GM20000 (cell line): ENCODE results near the gene ATP6V0D1.

Experiments used
- DNase-seq: peaks from one replicate; pipeline ENCODE4 v3.0.0; 2012; ENCODE audit warnings: low spot score
- TF ChIP-seq, protein P1 (sequence below): IDR thresholded peaks from 2 replicates; pipeline ENCODE4 v1.5.1; 2012; ENCODE audit warnings: mild to moderate bottlenecking, control low read depth; ENCODE audit errors: extremely low read depth, missing control alignments

ATP6V0D1 gene

DNA sequence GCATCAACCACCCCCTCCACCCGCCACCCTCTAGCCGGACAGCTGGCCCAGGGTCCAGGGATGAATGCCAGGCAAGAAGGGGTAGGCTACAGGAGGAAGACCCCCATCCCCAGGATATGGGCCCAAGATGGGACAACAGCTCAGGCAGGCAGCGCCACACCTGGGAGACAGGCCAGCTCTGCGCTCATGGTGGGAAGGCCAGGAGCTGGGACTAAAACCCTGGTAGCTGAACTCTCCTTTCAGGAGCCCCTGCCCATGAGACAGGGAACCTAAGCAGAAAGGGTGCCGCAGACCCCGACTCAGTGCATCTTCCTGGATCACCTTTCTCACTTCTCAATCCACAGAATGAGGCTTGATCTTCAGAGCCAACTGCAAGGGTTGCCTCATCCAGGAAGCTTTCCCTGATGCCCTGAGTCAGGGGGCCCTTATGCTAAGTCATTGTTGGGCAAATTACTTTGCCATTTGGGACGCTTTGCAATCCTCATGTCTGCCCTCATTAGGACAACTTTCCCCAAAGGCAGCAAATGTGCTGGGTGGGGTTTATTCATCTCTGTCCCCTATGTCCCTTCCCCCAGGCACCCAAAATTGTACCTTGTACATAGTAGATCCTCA lies 73.7 kb downstream of the ATP6V0D1 start:
- no peak for DNase-seq
- TF ChIP-seq, protein P1, sequence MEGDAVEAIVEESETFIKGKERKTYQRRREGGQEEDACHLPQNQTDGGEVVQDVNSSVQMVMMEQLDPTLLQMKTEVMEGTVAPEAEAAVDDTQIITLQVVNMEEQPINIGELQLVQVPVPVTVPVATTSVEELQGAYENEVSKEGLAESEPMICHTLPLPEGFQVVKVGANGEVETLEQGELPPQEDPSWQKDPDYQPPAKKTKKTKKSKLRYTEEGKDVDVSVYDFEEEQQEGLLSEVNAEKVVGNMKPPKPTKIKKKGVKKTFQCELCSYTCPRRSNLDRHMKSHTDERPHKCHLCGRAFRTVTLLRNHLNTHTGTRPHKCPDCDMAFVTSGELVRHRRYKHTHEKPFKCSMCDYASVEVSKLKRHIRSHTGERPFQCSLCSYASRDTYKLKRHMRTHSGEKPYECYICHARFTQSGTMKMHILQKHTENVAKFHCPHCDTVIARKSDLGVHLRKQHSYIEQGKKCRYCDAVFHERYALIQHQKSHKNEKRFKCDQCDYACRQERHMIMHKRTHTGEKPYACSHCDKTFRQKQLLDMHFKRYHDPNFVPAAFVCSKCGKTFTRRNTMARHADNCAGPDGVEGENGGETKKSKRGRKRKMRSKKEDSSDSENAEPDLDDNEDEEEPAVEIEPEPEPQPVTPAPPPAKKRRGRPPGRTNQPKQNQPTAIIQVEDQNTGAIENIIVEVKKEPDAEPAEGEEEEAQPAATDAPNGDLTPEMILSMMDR, result no peak

DNA sequence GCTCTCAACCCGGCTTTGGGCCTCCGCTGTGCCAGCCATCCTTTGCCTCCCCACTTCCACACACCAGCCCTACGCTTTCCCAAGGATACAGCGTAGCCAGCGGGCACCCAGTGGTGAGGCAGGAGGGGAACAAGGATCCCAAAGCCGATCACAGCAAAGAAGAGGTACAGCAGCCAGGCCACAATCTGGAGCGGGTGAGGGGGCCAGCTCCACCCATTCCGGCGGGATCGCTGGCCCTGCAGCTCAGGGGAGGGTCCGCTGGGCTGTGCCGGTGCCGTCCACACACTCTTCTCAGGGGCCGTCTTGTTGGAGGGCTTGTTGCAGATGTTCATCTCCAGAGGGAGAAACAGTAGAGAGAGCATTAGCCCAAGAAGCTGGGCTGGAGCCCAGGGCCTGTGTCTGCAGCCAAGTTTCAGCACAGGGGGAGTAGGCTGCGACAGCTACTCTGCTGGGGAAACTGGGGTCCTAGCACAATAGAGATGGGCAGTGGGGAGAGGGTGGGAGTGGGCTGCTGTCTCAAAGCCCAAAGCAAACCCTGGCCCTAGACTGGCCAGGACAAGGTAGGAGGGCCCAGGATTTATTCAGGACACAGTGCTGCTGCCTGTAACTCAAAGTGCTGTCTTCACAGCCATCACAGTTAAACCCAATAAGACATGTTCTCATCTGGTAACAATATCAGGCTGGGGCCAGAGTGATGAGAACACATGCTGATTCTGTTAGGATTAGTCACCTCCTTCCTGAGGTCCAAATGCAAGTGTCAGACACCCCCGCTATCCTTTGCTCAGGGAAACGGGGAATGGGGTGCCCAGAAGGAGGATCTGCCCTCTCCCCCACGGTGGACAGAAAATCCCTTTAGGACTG lies 74.6 kb downstream of the ATP6V0D1 start:
- TF ChIP-seq, protein P1, result no peak
- no peak for DNase-seq

DNA sequence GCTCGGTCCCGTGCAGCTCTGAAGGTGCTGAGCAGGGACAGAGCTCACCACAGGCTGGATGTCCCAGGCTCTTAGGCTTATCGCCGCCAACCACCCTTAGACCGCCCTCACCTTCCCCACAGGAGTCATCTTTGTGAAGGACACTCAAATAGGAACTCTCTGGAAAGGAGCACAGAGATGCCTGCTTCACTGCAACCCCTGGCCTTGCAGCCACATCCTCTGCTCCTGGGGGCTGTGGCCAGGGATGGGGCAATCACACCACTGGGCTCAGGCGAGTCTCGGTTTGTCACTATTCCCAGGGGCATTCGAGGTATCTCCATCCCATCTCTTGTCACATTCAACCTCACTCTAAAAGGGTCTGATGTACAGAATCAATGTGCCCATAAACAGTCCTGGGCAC lies 75.6 kb downstream of the ATP6V0D1 start:
- DNase-seq, result no peak

DNA sequence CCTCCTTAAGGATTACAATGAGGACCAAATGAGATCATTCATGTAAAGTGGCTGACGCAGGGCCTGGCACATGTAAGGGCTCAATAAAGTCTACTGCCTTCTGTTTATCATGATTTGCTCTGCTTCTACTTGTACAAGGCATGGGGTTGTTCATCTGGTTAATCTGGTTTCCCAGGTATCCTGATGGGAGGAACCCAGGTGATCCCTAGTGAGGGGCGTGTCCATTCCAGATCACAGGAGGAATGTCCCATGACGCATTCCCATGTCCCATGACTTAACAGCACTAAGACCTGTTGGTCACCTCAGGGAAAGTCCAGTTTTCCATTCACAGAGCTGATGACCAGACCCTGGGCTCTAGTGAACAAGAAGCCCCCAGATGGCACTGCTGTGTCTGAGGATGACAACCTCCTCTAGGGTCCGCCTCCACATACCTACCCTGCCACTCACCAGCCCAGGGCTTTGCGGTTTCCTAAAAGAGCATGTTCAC lies 76.2 kb downstream of the ATP6V0D1 start:
- DNase-seq, result no peak
- TF ChIP-seq, protein P1, result no peak

More for the DNA sequence above, 75.6 kb downstream of the ATP6V0D1 start:
- TF ChIP-seq, protein P1, result no peak

DNA sequence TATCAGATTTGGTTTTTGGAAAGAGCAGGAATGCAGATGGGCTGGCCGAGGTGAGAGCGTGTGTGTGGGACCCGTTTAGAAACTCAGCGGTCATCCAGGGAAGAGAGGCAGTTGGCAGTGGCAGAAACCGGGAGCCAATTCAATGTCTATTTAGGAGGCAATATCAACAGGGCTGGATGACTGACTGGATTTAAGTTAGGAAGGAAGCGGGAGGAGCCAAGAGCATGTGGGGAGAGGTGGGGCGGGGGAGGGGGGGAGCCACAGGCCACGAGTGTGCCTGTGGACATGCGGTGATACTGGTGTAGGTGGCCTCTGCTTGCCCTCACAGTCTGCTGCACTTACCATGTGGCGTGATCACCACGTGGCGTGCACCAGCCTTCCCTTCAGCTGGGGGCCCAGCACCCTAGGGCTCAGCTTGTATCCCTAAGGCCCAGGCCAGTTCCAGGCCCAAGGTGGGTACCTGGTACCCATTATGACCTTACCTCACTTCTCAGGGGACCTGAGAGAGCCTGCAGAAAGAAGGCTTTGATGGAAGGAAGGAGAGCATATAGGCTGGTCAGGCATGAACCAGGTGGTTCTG lies 76.9 kb downstream of the ATP6V0D1 start:
- TF ChIP-seq, protein P1, result no peak
- no peak for DNase-seq

DNA sequence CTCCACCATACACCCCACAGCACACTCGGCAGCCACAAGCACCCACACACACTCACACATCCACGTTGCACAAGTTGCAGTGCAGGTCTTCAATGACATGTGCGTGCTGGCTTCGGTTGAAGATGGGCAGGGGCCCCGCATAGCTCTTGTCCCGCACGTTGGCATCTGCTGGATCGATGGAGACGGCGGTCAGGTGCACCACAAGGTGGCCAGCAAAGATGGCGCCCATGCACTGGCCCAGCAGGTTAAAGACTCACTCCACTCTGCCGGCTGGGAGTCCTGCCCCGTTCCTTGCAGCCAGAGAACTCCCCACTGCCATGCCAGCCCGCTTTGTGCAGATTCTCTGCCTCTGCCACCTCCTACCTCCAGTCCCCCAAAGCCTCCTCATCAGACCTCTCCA lies 80.1 kb downstream of the ATP6V0D1 start:
- DNase-seq, result no peak
- TF ChIP-seq, protein P1, result no peak
